ENCODE results near the gene ENOX1. TPM values are rescaled to one million over a fixed set of nuclear protein-coding genes. Genes with fewer than 3 reads are reported as not detected.

ENOX1 gene
- total and polyA plus RNA-seq, 2 of the 8 experiments (the other 6 are each of a cell fraction or from before 2014, with no cell fraction given): 0.23 to 0.37 TPM

DNA sequence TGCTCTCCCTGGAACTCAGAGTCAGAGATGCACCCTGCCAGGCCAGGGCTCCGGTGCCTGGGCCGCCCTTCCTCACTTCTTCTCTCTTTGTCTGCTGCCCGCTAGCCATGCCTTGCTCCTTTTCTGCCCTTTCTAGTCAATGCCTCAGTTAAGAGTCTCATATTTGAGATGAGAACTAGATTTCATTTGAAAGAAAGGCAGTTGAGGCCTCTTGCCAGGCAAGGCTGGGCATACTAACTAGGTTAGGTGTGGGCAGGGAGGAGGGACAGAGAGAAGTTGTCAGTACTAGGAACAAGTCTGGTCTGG is 421.8 kb downstream of the ENOX1 start:
- Histone ChIP-seq H3K9me3 (ENCODE audit: insufficient read depth in 2 of 2, low read depth in 1 of 2, low read length in 1 of 2) (no peaks in the 10 kb centered on the region; a peak in 1 of 4 replicates), H4K20me1 (replicated peaks in 1 of 2; ENCODE audit: control insufficient read depth in 1 of 2, insufficient read depth in 2 of 2, low read length in 2 of 2) (no peaks in the 10 kb centered on the region), H2BK12ac (ENCODE audit: low read depth, low read length) (0 out of 2 replicates have a peak overlapping the region, but pooled peaks have one; percentile 31), H3K27ac (ENCODE audit: low read depth, low read length) (no peak overlapping the region), H2BK20ac (ENCODE audit: low read length) (no peak overlapping the region), H3K9ac (replicated peaks in 1 of 4; ENCODE audit: extremely low read depth in 1 of 4, low read depth in 3 of 4, low read length in 3 of 4) (no peak overlapping the region), H3K23me2 (ENCODE audit: low read depth, low read length) (no peaks in the 10 kb centered on the region), H3K18ac (ENCODE audit: extremely low read depth, low read length) (no peak overlapping the region), H3K4me2 (ENCODE audit: insufficient read depth in 1 of 2, low read depth in 2 of 2, low read length in 2 of 2) (no peak overlapping the region), H3K4me1 (replicated peaks in 1 of 4; ENCODE audit: control insufficient read depth in 3 of 4, insufficient read depth in 4 of 4, low read length in 3 of 4) (peaks cover 2 to 12% (median 8%) of the 10 kb centered on the region in 4 experiments; a peak in 5 of 7 replicates), H2BK5ac (ENCODE audit: low read depth, low read length) (no peak overlapping the region), H3K4me3 (ENCODE audit: extremely low read depth in 1 of 4, insufficient read depth in 2 of 4, low read depth in 3 of 4, low read length in 4 of 4) (no peak overlapping the region), H4K8ac (ENCODE audit: extremely low read depth, insufficient read depth, low read length) (no peak overlapping the region), H3K79me2 (ENCODE audit: control insufficient read depth in 1 of 2, insufficient read depth in 2 of 2, low read length in 2 of 2) (no peaks in the 10 kb centered on the region), H4K91ac (replicated peaks; ENCODE audit: insufficient read length, low read length) (no peak overlapping the region), H3K4ac (replicated peaks; ENCODE audit: insufficient read length, low read depth, low read length) (no peak overlapping the region), H3K79me1 (ENCODE audit: low read depth, low read length) (no peaks in the 10 kb centered on the region), H3K23ac (ENCODE audit: insufficient read length) (no peak overlapping the region), H3K56ac (replicated peaks; ENCODE audit: insufficient read length, low read depth, low read length) (no peak overlapping the region), H3K14ac (ENCODE audit: insufficient read length) (no peak overlapping the region), H3K36me3 (ENCODE audit: control insufficient read depth in 2 of 4, insufficient read depth in 4 of 4, low read length in 3 of 4) (no peaks in the 10 kb centered on the region), H2BK120ac (replicated peaks; ENCODE audit: low read depth, low read length) (no peak overlapping the region), H4K5ac (ENCODE audit: insufficient read length, low read depth, low read length) (no peak overlapping the region), H3K27me3 (replicated peaks in 1 of 4; ENCODE audit: control insufficient read depth in 3 of 4, extremely low read depth in 1 of 4, insufficient read depth in 3 of 4, low read length in 3 of 4) (no peaks in the 10 kb centered on the region), H2AK5ac (ENCODE audit: low read depth, low read length) (no peak overlapping the region), H2BK15ac (ENCODE audit: low read length) (no peak overlapping the region; the same call in 1 of the 2 replicates), H2AFZ (ENCODE audit: low read length) (no peak overlapping the region)
- DNase-seq (ENCODE audit: low read depth in 1 of 2, low spot score in 2 of 2) (no peak), FAIRE-seq (no peak)
- ChIA-PET POLR2A (ENCODE audit: partially characterized antibody) (no interaction called here), CTCF (ENCODE audit: partially characterized antibody) (no interaction called here)
- no peak for TF ChIP-seq PHF8 (conservative IDR thresholded peaks at IDR 0.05; ENCODE audit: low read depth, low read length)
- TF ChIP-seq FOSL1 (IDR thresholded peaks at IDR 0.05; ENCODE audit: insufficient read depth, low read depth, low read length): no peak
- TF ChIP-seq CHD1 (IDR thresholded peaks at IDR 0.05; ENCODE audit: low read depth, low read length): no peak
- TF ChIP-seq ATF3 (IDR thresholded peaks at IDR 0.05; ENCODE audit: insufficient read depth, low read depth, low read length): no peak
- TF ChIP-seq POLR2AphosphoS5 (IDR thresholded peaks at IDR 0.05; ENCODE audit: low read depth, low read length): no peak
- no peak for TF ChIP-seq ZNF274 (IDR thresholded peaks at IDR 0.05; ENCODE audit: borderline replicate concordance, extremely low read depth, low read length)
- TF ChIP-seq BRCA1 (IDR thresholded peaks at IDR 0.05; ENCODE audit: low read depth, low read length): no peak
- TF ChIP-seq SP1 (IDR thresholded peaks at IDR 0.05; ENCODE audit: low read depth, low read length): no peak
- no peak for TF ChIP-seq TBP (IDR thresholded peaks at IDR 0.05; ENCODE audit: low read depth, low read length)
- 51% methylated on average over 3 of the region's 3 CpGs; no CpG with 5 or more reads in 1 of the 2 experiments for WGBS, 2 experiments (ENCODE audit: extremely low coverage in 1 of 2, insufficient coverage in 1 of 2, insufficient read length in 1 of 2, insufficient replicate concordance in 2 of 2, low coverage in 1 of 2, low lambda C conversion rate in 2 of 2, missing lambda C conversion rate in 1 of 2)

Measured in H1 (cell line).